Effector memory CD8-positive, alpha-beta T cell (primary cell): ENCODE results near the gene SNX25.

Source experiments
- ATAC-seq: fragments of 150-1000 bp; cut with Tn5 transposase; replicated peaks from 2 replicates; pipeline ENCODE4 v1.10.0; 2021; ENCODE audit warnings: mild to moderate bottlenecking, moderate library complexity
- DNase-seq, 3 experiments: peaks; one replicate each; pipeline ENCODE4 v3.0.0; 2021
- H3K27ac Mint-ChIP-seq, 2 donors: one replicate each; pipeline ENCODE4 v1.8.0; 2022; ENCODE audit warnings: mild to moderate bottlenecking in 2 of 2, mixed read lengths in 2 of 2, moderate library complexity in 2 of 2
- H3K27me3 Mint-ChIP-seq, 2 donors: one replicate each; pipeline ENCODE4 v1.8.0; 2022; ENCODE audit warnings: mixed read lengths in 2 of 2
- H3K36me3 Mint-ChIP-seq: one replicate; pipeline ENCODE4 v1.8.0; 2022; ENCODE audit warnings: mild to moderate bottlenecking, moderate library complexity, mixed read lengths; ENCODE audit not compliant: insufficient read depth
- H3K4me1 Mint-ChIP-seq, 2 donors: one replicate each; pipeline ENCODE4 v1.8.0; 2022; ENCODE audit warnings: low read depth in 2 of 2, mixed read lengths in 2 of 2
- H3K4me3 Mint-ChIP-seq, 2 donors: one replicate each; pipeline ENCODE4 v1.8.0; 2022; ENCODE audit warnings: mild to moderate bottlenecking in 2 of 2, mixed read lengths in 2 of 2, moderate library complexity in 2 of 2
- H3K9me3 Mint-ChIP-seq, 2 donors: one replicate each; pipeline ENCODE4 v1.8.0; 2022; ENCODE audit warnings: mixed read lengths in 2 of 2

The SNX25 gene

GRCh38 chr4:185370268-185370949 is 161.0 kb downstream of the SNX25 start:
- H3K27me3 Mint-ChIP-seq = no peaks in the 10 kb centered on the region
- H3K4me1 Mint-ChIP-seq = no peaks in the 10 kb centered on the region
- H3K9me3 Mint-ChIP-seq = no peaks in the 10 kb centered on the region
- peaks cover 4% of the 10 kb centered on the region for H3K36me3 Mint-ChIP-seq
- H3K27ac Mint-ChIP-seq = no peak overlapping the region
- no peak for ATAC-seq
- no peak overlapping the region for H3K4me3 Mint-ChIP-seq
- DNase-seq = no peak

GRCh38 chr4:185371702-185372101 is 162.3 kb downstream of the SNX25 start:
- Mint-ChIP-seq H3K36me3 (peaks cover 4% of the 10 kb centered on the region), H3K9me3 (no peaks in the 10 kb centered on the region), H3K4me1 (no peaks in the 10 kb centered on the region), H3K27ac (no peak overlapping the region), H3K4me3 (no peak overlapping the region), H3K27me3 (no peaks in the 10 kb centered on the region)
- DNase-seq (no peak), ATAC-seq (no peak)

- DNase-seq (no peak), ATAC-seq (no peak)
- no peak overlapping the region for H3K4me3 Mint-ChIP-seq
- no peaks in the 10 kb centered on the region for H3K9me3 Mint-ChIP-seq
- peaks cover 4% of the 10 kb centered on the region for H3K36me3 Mint-ChIP-seq
- no peak overlapping the region for H3K27ac Mint-ChIP-seq
- H3K27me3 Mint-ChIP-seq = no peaks in the 10 kb centered on the region
- H3K4me1 Mint-ChIP-seq = no peaks in the 10 kb centered on the region
Measured at GRCh38 chr4:185374027-185374426, 164.6 kb downstream of the SNX25 start.

GRCh38 chr4:185374573-185374972 is 165.2 kb downstream of the SNX25 start:
- no peaks in the 10 kb centered on the region for H3K9me3 Mint-ChIP-seq
- no peak overlapping the region for H3K4me3 Mint-ChIP-seq
- DNase-seq = no peak
- no peaks in the 10 kb centered on the region for H3K4me1 Mint-ChIP-seq
- no peak for ATAC-seq
- no peak overlapping the region for H3K27ac Mint-ChIP-seq
- H3K27me3 Mint-ChIP-seq = no peaks in the 10 kb centered on the region
- peaks cover 4% of the 10 kb centered on the region for H3K36me3 Mint-ChIP-seq

- no peaks in the 10 kb centered on the region for H3K4me1 Mint-ChIP-seq
- no peaks in the 10 kb centered on the region for H3K36me3 Mint-ChIP-seq
- no peak overlapping the region for H3K27ac Mint-ChIP-seq
- no peak overlapping the region for H3K4me3 Mint-ChIP-seq
- DNase-seq = no peak
- no peaks in the 10 kb centered on the region for H3K27me3 Mint-ChIP-seq
- ATAC-seq = no peak
- H3K9me3 Mint-ChIP-seq = peaks cover 0 to 11% of the 10 kb centered on the region in 2 donors
Measured at GRCh38 chr4:185378264-185378663, 168.9 kb downstream of the SNX25 start.

GRCh38 chr4:185379326-185380295 is 170.2 kb downstream of the SNX25 start:
- peaks cover 0 to 11% of the 10 kb centered on the region in 2 donors for H3K9me3 Mint-ChIP-seq
- DNase-seq (no peak), ATAC-seq (no peak)
- H3K27me3 Mint-ChIP-seq = no peaks in the 10 kb centered on the region
- peaks cover 0 to 3% of the 10 kb centered on the region in 2 donors for H3K4me1 Mint-ChIP-seq
- H3K4me3 Mint-ChIP-seq = no peak overlapping the region
- no peaks in the 10 kb centered on the region for H3K36me3 Mint-ChIP-seq
- no peak overlapping the region for H3K27ac Mint-ChIP-seq

GRCh38 chr4:185380320-185380719 is 170.9 kb downstream of the SNX25 start:
- DNase-seq (no peak), ATAC-seq (no peak)
- H3K4me1 Mint-ChIP-seq = peaks cover 0 to 8% of the 10 kb centered on the region in 2 donors
- H3K9me3 Mint-ChIP-seq = peaks cover 0 to 11% of the 10 kb centered on the region in 2 donors
- no peak overlapping the region for H3K27ac Mint-ChIP-seq
- H3K27me3 Mint-ChIP-seq = no peaks in the 10 kb centered on the region
- no peak overlapping the region for H3K4me3 Mint-ChIP-seq
- no peaks in the 10 kb centered on the region for H3K36me3 Mint-ChIP-seq

- H3K9me3 Mint-ChIP-seq = peaks cover 0 to 11% of the 10 kb centered on the region in 2 donors
- H3K27me3 Mint-ChIP-seq = no peaks in the 10 kb centered on the region
- DNase-seq (no peak), ATAC-seq (no peak)
- peaks cover 0 to 8% of the 10 kb centered on the region in 2 donors for H3K4me1 Mint-ChIP-seq
- H3K27ac Mint-ChIP-seq = no peak overlapping the region
- no peak overlapping the region for H3K4me3 Mint-ChIP-seq
- H3K36me3 Mint-ChIP-seq = no peaks in the 10 kb centered on the region
Measured at GRCh38 chr4:185381288-185382196, 172.1 kb downstream of the SNX25 start.

- peaks cover 0 to 8% of the 10 kb centered on the region in 2 donors for H3K4me1 Mint-ChIP-seq
- peaks cover 0 to 11% of the 10 kb centered on the region in 2 donors for H3K9me3 Mint-ChIP-seq
- ATAC-seq (no peak), DNase-seq (no peak)
- H3K4me3 Mint-ChIP-seq = no peak overlapping the region
- no peaks in the 10 kb centered on the region for H3K27me3 Mint-ChIP-seq
- H3K27ac Mint-ChIP-seq = no peak overlapping the region
- no peaks in the 10 kb centered on the region for H3K36me3 Mint-ChIP-seq
Measured at GRCh38 chr4:185382754-185383153, 173.4 kb downstream of the SNX25 start.

GRCh38 chr4:185383451-185383850 is 174.1 kb downstream of the SNX25 start:
- DNase-seq = no peak
- peaks cover 0 to 11% of the 10 kb centered on the region in 2 donors for H3K9me3 Mint-ChIP-seq
- peaks cover 0 to 8% of the 10 kb centered on the region in 2 donors for H3K4me1 Mint-ChIP-seq
- ATAC-seq = no peak
- H3K27ac Mint-ChIP-seq = no peak overlapping the region
- no peak overlapping the region for H3K4me3 Mint-ChIP-seq
- no peaks in the 10 kb centered on the region for H3K27me3 Mint-ChIP-seq
- H3K36me3 Mint-ChIP-seq = no peaks in the 10 kb centered on the region

- no peaks in the 10 kb centered on the region for H3K36me3 Mint-ChIP-seq
- no peak for ATAC-seq
Measured at GRCh38 chr4:185384061-185384460, 174.7 kb downstream of the SNX25 start.

GRCh38 chr4:185384930-185385331 is 175.5 kb downstream of the SNX25 start:
- peaks cover 0 to 8% of the 10 kb centered on the region in 2 donors for H3K4me1 Mint-ChIP-seq
- H3K27ac Mint-ChIP-seq = peak overlapping the region in 1 of 2 donors; percentile 63
- no peak for ATAC-seq
- no peaks in the 10 kb centered on the region for H3K36me3 Mint-ChIP-seq
- no peaks in the 10 kb centered on the region for H3K27me3 Mint-ChIP-seq
- H3K4me3 Mint-ChIP-seq = no peak overlapping the region
- H3K9me3 Mint-ChIP-seq = peaks cover 0 to 11% of the 10 kb centered on the region in 2 donors
- DNase-seq = no peak

More at GRCh38 chr4:185384061-185384460, 174.7 kb downstream of the SNX25 start:
- no peak for DNase-seq
- no peaks in the 10 kb centered on the region for H3K27me3 Mint-ChIP-seq
- peaks cover 0 to 8% of the 10 kb centered on the region in 2 donors for H3K4me1 Mint-ChIP-seq
- H3K4me3 Mint-ChIP-seq = no peak overlapping the region
- H3K27ac Mint-ChIP-seq = no peak overlapping the region
- H3K9me3 Mint-ChIP-seq = peaks cover 0 to 11% of the 10 kb centered on the region in 2 donors

- Mint-ChIP-seq H3K9me3 (no peaks in the 10 kb centered on the region), H3K4me1 (peaks cover 0 to 8% of the 10 kb centered on the region in 2 donors), H3K36me3 (no peaks in the 10 kb centered on the region), H3K4me3 (no peak overlapping the region), H3K27ac (no peak overlapping the region), H3K27me3 (no peaks in the 10 kb centered on the region)
- DNase-seq (no peak), ATAC-seq (no peak)
Measured at GRCh38 chr4:185387957-185388356, 178.6 kb downstream of the SNX25 start.
